LNCAP (cell line): ENCODE measurements around the gene JAG2.

Source experiments
- CTCF ChIP-seq: fragments of 450-650 bp; IDR thresholded peaks from 2 replicates; pipeline ENCODE4 v1.5.1; 2017; ENCODE audit warnings: mild to moderate bottlenecking

Gene JAG2

DNA sequence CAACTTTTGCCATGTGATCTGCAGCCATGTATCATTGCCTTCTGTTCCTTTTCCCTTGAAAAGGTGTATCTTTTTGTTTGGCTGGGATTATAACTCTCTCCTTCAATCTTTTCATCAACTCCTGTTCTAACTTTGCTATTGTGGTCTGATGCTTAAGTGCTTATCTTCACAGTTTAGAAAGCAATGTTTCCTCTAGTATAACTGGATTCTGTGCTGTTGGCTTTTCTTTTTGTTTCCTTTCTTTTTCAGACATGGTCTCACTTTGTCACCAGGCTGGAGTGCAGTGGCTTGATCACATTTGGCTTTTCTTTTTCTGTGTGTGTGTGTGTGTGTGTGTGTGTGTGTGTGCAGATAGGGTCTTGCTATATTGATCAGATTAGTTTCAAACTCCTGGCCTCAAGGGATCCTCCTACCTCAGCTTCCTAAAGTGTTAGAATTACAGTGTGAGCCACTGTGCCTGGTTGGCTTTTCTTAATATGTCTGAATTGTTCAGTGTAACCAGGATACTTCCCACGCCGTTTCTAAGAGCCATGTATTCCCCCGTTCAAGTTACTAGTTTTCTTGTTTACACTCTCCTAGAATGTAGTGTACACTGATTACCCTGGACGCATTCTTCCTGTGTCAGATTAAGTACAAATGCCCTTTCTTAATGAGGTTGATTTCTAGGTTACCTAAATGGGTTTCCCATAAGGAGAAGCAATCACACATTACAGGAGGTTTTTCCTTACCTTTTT lies 35.5 kb downstream of the JAG2 start:
- no peak for TF ChIP-seq CTCF

DNA sequence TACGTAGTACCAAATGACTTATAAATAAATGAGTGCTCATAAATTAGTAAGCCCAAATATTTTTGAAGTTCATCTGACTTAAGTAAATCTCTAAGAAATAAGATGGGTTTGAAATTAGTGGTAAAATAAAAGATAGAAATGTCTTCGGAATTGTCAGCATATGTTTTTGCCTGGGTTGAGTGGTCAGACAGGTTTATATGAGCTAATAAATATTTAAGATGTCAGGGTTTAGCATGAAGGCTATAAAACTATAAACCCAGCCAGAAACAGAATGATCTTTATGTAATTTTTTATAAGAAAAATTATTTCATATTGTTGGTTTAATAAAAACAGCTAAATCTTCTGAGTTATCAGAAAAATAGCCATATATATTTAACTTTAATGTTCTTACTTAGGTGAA lies 37.3 kb downstream of the JAG2 start:
- no peak for TF ChIP-seq CTCF

DNA sequence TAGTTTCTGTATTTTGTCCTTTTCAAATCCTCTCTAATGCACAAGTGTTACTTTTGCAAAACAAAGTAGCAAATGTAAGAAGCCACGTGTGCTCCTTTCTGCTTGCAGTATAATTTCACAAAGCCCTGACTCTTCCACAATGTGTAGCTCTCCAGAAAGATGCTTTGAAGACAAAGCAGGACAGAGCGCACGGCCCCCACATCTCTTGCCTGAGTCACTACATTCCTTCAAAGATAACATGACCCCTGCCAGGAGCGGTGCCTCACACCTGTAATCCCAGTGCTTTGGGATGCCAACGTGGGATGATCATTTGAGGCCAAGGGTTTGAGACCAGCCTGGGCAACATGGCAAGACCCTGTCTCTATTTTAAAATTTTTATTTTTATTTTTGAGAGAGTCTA lies 40.5 kb downstream of the JAG2 start:
- TF ChIP-seq CTCF = no peak

- TF ChIP-seq CTCF = no peak
Observed at GRCh38 chr14:105126981-105127329, 41.6 kb downstream of the JAG2 start.

DNA sequence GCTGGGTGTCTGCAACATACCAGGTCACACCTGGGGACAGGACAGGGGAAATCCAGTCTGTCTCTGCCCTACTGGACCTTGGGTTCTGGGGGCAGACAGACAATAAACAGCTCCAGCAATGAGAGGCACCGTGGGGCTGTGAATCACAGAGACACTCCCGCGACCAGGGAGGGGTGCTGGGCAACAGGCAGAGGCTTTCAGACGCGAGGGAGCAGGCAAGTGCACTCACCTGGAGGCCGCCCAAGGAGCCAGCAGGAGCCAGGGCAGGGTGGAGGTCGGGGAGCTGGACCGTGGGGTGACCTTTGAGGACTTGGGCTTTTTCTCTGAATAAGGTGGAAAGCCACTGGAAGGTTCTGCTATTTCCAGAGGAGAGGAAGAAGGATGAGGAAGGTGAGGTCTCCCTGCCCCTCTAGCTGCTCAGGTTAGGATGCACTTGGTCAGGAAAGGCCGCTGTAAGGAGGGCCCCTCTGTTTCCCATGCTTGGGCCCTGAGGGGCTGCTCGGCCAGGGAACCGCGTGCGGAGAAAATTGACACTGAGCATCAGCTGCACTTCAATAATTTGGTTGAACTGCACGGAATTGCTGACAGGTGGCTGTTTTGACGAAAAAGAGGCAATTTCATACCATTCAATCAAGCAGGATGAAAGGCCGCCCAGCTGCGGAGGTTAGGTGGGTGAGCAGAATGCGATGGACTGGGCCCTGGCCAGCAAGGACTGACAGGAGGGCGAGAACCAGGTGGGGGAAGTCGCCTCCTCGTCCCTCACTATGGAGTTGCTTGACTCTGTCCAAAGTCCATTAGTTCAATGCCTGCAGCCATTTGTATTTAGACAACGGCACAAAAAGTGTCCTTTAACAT lies 42.2 kb downstream of the JAG2 start:
- TF ChIP-seq CTCF = no peak

DNA sequence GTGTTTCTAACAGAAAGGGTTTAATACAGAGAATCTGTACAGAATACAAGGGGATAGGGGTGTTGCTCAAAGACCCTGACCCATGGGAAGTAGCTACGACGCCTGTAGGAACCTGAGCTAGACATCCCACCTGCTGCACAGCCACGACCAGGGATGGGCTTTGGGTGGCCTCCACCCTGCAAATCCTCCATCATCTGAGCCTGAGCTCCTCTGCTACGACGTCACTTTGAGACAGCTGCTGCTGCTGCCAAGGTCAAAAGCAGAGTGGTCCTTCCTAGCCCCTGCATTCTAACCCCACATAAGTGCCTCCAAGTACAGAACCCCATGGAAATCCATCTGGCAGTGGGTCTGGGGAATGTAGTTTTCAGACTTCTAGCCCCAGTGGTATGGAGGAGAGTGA lies 43.8 kb downstream of the JAG2 start:
- TF ChIP-seq CTCF = no peak

- TF ChIP-seq CTCF = no peak
Observed at GRCh38 chr14:105123981-105124765, 44.4 kb downstream of the JAG2 start.
